Epithelial cell of esophagus (primary cell): Measurements from ENCODE around the gene MDM2.

Experiments used
- DNase-seq: peaks from one replicate; pipeline ENCODE4 v3.0.0; 2010; ENCODE audit warnings: low read depth
- H3K4me3 ChIP-seq: 2 replicates; pipeline ENCODE4 v1.5.1; 2011; ENCODE audit warnings: mild to moderate bottlenecking, low read length, control low read depth
- TF ChIP-seq, protein P1 (sequence below): IDR thresholded peaks from 2 replicates; pipeline ENCODE4 v1.5.1; 2011; ENCODE audit warnings: low read depth, mild to moderate bottlenecking, low read length, control low read depth, inconsistent platforms; ENCODE audit not compliant: insufficient read depth; ENCODE audit errors: missing control alignments

MDM2 gene

DNA sequence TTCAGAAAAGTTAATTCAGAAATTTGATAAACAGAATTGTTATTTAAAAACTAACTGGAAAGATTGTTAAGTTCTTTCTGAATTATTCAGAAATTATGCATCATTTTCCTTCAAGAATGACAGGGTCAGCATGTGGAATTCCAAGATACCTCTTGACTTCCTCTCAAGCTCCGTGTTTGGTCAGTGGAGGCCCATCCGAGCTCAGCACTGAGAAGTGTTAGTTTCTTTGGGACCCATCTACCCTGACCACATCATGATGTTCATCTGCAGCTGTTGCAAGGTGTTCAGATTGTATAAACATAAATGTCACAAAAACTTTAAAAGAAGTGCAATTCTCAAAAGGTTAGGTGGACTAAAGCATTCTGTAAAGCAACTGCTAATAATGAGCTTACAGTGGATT lies 33.7 kb downstream of the MDM2 start:
- no peak for DNase-seq
- H3K4me3 ChIP-seq, result no peak overlapping the region
- TF ChIP-seq, protein P1, sequence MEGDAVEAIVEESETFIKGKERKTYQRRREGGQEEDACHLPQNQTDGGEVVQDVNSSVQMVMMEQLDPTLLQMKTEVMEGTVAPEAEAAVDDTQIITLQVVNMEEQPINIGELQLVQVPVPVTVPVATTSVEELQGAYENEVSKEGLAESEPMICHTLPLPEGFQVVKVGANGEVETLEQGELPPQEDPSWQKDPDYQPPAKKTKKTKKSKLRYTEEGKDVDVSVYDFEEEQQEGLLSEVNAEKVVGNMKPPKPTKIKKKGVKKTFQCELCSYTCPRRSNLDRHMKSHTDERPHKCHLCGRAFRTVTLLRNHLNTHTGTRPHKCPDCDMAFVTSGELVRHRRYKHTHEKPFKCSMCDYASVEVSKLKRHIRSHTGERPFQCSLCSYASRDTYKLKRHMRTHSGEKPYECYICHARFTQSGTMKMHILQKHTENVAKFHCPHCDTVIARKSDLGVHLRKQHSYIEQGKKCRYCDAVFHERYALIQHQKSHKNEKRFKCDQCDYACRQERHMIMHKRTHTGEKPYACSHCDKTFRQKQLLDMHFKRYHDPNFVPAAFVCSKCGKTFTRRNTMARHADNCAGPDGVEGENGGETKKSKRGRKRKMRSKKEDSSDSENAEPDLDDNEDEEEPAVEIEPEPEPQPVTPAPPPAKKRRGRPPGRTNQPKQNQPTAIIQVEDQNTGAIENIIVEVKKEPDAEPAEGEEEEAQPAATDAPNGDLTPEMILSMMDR, result no peak

DNA sequence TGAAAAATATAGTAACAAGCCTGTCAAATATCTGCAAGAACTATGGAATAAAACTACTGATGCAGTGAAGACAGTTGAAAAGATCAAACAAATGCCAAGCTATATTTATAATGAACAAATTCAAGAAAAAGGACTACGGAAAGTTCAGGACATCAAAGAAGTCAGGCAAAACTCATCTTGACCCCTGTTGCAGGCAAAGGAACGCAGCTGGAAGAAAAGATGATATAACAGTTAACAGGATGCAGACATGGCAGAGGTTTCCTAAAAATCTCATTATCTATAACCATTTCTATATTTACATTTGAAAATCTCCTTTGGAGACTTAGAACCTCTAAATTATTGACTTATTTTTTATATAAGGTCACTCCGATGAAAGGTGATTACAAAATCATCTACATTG lies 34.1 kb downstream of the MDM2 start:
- DNase-seq, result no peak
- H3K4me3 ChIP-seq, result no peak overlapping the region
- TF ChIP-seq, protein P1, result no peak

DNA sequence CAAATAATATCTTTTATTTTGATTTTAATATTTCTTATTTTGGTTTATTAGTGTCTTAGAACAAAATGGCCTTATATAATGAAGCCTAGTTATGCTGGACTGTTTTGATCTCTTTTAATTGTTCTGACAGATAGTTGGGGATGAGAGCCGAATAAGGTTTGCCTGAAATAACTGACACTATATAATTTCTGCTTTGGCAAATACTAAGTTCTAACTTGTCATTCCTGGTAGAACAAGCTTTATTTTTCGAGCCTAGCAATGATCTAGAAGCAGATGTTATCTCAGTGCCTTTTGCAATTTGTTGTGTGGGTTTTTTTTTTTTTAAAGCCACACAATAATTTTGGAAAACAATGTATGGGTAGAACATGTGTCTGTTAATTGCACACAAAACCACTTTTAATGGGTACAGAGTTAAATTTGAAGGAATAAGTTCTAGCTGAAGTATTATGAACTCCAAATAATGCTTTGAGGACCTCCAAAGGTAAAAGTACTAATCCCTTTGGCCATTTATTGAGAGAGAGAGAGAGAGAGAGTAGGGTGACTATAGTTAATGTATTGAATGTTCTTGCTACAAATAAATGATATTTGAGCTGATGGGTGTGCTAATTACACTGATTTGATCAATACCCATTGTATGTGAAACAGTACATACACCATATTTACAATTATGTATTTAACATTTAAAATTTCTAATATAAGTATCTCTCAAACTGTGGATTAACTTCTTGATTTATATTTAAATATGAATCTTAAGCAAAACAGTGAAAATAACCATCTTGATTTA lies 35.0 kb downstream of the MDM2 start:
- DNase-seq, result no peak
- H3K4me3 ChIP-seq, result no peak overlapping the region
- TF ChIP-seq, protein P1, result no peak

DNA sequence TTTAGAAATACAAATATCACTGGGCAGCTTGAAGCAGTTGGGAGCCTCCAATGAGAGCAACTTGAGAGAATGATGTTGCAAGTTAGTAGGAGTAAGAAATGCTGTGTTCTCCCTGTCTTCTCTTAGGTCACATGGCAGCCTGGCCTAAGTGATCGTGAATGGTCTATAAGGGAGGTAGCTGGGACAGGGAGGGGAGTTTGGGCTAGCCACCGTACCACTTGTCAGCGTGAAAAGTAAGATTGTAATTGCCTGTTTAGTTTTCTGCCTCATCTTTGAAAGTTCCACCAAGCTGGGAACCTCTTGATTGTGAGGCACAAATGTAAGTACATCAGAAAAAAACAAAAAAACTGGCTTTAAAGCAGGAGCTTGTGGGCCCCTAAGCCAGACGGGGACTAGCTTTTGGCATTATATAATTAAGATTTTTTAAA lies 36.4 kb downstream of the MDM2 start:
- H3K4me3 ChIP-seq, result no peak overlapping the region
- TF ChIP-seq, protein P1, result no peak
- no peak for DNase-seq

DNA sequence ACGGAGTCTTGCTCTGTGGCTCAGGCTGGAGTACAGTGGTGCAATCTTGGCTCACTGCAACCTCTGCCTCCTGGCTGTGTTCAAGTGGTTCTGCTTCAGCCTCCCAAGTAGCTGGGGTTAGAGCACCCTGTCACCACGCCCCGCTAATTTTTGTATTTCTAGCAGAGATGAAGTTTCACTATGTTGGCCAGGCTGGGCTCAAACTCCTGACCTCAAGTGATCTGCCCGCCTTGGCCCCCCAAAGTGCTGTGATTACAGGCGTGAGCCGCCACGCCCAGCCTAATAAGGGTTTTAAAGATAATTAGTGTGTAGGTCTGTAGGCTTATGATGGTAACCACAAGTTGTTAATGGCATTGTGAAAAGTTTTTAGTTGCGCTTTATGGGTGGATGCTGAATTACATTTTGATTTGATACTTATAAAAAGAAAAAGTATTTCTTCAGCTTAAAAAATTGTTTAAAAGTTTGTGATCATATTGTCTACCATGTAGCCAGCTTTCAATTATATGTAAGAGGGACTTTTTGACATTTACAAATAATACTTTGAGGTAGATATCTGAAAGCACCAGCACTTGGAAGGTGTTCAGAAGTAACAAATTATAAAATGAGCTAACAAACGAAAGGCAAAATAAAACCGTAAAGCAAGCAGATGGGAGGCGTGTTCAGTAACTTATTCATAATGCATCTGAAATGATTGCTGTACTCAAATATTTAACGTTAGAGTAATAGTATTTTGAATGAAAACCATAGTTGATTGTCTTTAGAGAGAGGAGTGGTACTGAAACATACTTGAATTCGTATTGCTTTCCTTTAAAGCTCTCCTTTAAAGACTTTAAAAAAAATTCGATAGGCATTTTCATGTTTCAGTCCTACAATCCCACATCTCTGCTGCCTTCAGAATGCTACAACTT lies 37.1 kb downstream of the MDM2 start:
- no peak for DNase-seq
- H3K4me3 ChIP-seq, result no peak overlapping the region
- TF ChIP-seq, protein P1, result no peak

DNA sequence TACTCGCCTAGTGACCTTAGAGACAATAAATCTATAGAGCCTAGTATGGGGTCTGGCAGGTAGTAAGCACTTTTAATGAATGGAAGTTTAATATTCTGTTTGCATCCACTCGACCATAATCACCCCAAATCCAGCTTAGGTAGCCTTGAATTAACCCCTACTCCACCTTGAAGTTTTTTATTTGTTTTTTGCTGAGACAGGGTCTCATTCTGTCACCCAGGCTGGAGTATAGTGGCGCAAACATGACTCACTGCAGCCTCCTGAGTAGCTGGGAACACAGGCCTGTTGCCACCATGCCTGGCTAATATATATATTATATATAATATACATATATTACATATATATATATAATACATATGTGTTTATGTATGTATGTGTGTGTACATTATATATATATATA lies 38.8 kb downstream of the MDM2 start:
- DNase-seq, result no peak
- H3K4me3 ChIP-seq, result no peak overlapping the region
- TF ChIP-seq, protein P1, result no peak
